ENCODE data around the gene TMPRSS11A.

TMPRSS11A gene

GRCh38 chr4:67909905-67910584 is 53.2 kb downstream of the TMPRSS11A start:
- intact Hi-C loops (cut with DNase I; ENCODE audit: low total_unique reads), result no loop called here
- DNase-seq, result no peak
- no peak overlapping the region for H3K27ac ChIP-seq

GRCh38 chr4:67907650-67908049 is 55.6 kb downstream of the TMPRSS11A start:
- H3K27ac ChIP-seq, result no peak overlapping the region
- no peaks in the 10 kb centered on the region for H3K27me3 ChIP-seq
- no peaks in the 10 kb centered on the region for H3K36me3 ChIP-seq
- no peak for DNase-seq
- no peak for TF ChIP-seq CTCF (IDR thresholded peaks at IDR 0.05)
- H3K4me3 ChIP-seq, result no peak overlapping the region
- no peaks in the 10 kb centered on the region for H3K9me3 ChIP-seq
- intact Hi-C loops (cut with DNase I; ENCODE audit: low total_unique reads), result no loop called here
- H3K4me1 ChIP-seq, result no peaks in the 10 kb centered on the region

More at GRCh38 chr4:67909905-67910584, 53.2 kb downstream of the TMPRSS11A start:
- Histone ChIP-seq H3K36me3 (no peaks in the 10 kb centered on the region), H3K9me3 (no peaks in the 10 kb centered on the region), H3K4me1 (no peaks in the 10 kb centered on the region), H3K27me3 (no peaks in the 10 kb centered on the region), H3K4me3 (no peak overlapping the region)
- peak in 1 of 2 experiments; percentile 25 for TF ChIP-seq CTCF (IDR thresholded peaks at IDR 0.05)

- H3K36me3 ChIP-seq, result no peaks in the 10 kb centered on the region
- no peaks in the 10 kb centered on the region for H3K27me3 ChIP-seq
- no peak for TF ChIP-seq CTCF (IDR thresholded peaks at IDR 0.05)
- intact Hi-C loops (cut with DNase I; ENCODE audit: low total_unique reads), result no loop called here
- no peak for DNase-seq
- H3K4me1 ChIP-seq, result no peaks in the 10 kb centered on the region
- H3K9me3 ChIP-seq, result no peaks in the 10 kb centered on the region
- H3K27ac ChIP-seq, result no peak overlapping the region
- H3K4me3 ChIP-seq, result no peak overlapping the region
Measured at GRCh38 chr4:67899096-67899495, 64.2 kb downstream of the TMPRSS11A start.

- Histone ChIP-seq H3K9me3 (no peaks in the 10 kb centered on the region), H3K27ac (no peak overlapping the region), H3K4me1 (no peaks in the 10 kb centered on the region), H3K27me3 (no peaks in the 10 kb centered on the region), H3K36me3 (no peaks in the 10 kb centered on the region), H3K4me3 (no peak overlapping the region)
- DNase-seq, result no peak
- intact Hi-C loops (cut with DNase I; ENCODE audit: low total_unique reads), result no loop called here
- no peak for TF ChIP-seq CTCF (IDR thresholded peaks at IDR 0.05)
Measured at GRCh38 chr4:67897686-67898085, 65.6 kb downstream of the TMPRSS11A start.

GRCh38 chr4:67896421-67897065 is 66.8 kb downstream of the TMPRSS11A start:
- intact Hi-C loops (cut with DNase I; ENCODE audit: low total_unique reads), result no loop called here
- Histone ChIP-seq H3K27ac (no peak overlapping the region), H3K4me1 (no peaks in the 10 kb centered on the region), H3K4me3 (no peak overlapping the region), H3K9me3 (no peaks in the 10 kb centered on the region), H3K27me3 (no peaks in the 10 kb centered on the region), H3K36me3 (no peaks in the 10 kb centered on the region)
- no peak for DNase-seq
- TF ChIP-seq CTCF (IDR thresholded peaks at IDR 0.05), result no peak
